Measurements from ENCODE around the gene ASPG.

ASPG gene

GRCh38 chr14:104091927-104092771 is 6.6 kb downstream of the ASPG start:
- in situ Hi-C loops (cut with HindIII; ENCODE audit: low pct_unique_long_range_greater_than_20kb, low sequenced_read_pairs) = no loop called here
- no peak for TF ChIP-seq JUND (IDR thresholded peaks at IDR 0.05; ENCODE audit: low read depth)

DNA sequence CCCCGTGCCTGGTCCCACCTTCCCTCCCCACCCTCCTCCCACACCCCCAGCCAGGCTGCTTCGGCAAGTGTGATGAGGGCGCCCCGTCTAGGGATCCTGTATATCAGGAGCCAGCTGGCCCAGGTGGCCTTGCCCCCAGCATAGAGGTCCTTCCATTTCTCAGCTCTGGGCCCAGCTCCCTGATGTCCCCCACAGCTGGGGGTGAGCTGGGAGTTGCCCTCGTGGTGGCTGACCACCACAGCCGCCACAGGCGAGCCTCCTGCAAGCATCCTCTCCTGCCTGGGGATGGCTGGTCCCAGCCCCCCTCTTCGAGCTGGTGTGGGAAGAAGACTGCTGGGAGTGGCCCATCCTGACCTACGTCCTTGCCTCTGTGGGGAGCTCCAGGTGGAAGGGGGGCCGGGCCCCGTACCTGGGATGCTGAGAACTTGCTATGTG is 7.4 kb downstream of the ASPG start:
- in situ Hi-C loops (cut with HindIII; ENCODE audit: low pct_unique_long_range_greater_than_20kb, low sequenced_read_pairs) = no loop called here
- no peak for DNase-seq (ENCODE audit: low read depth in 1 of 2, low spot score in 1 of 2)
- TF ChIP-seq JUND (IDR thresholded peaks at IDR 0.05; ENCODE audit: low read depth) = no peak

More at GRCh38 chr14:104091927-104092771, 6.6 kb downstream of the ASPG start:
- DNase-seq (ENCODE audit: low read depth in 1 of 2, low spot score in 1 of 2) = no peak

- in situ Hi-C loops (cut with HindIII; ENCODE audit: low pct_unique_long_range_greater_than_20kb, low sequenced_read_pairs) = no loop called here
- no peak for TF ChIP-seq JUND (IDR thresholded peaks at IDR 0.05; ENCODE audit: low read depth)
- peak; percentile 65 to 89 for DNase-seq (ENCODE audit: low read depth in 1 of 2, low spot score in 1 of 2)
These were observed 8.0 kb downstream of the ASPG start for GRCh38 chr14:104093366-104094055.

- no peak for TF ChIP-seq JUND (IDR thresholded peaks at IDR 0.05; ENCODE audit: low read depth)
- peak in 1 of 2 experiments; percentile 31 for DNase-seq (ENCODE audit: low read depth in 1 of 2, low spot score in 1 of 2)
- in situ Hi-C loops (cut with HindIII; ENCODE audit: low pct_unique_long_range_greater_than_20kb, low sequenced_read_pairs) = no loop called here
These were observed 8.7 kb downstream of the ASPG start for GRCh38 chr14:104094056-104094708.

DNA sequence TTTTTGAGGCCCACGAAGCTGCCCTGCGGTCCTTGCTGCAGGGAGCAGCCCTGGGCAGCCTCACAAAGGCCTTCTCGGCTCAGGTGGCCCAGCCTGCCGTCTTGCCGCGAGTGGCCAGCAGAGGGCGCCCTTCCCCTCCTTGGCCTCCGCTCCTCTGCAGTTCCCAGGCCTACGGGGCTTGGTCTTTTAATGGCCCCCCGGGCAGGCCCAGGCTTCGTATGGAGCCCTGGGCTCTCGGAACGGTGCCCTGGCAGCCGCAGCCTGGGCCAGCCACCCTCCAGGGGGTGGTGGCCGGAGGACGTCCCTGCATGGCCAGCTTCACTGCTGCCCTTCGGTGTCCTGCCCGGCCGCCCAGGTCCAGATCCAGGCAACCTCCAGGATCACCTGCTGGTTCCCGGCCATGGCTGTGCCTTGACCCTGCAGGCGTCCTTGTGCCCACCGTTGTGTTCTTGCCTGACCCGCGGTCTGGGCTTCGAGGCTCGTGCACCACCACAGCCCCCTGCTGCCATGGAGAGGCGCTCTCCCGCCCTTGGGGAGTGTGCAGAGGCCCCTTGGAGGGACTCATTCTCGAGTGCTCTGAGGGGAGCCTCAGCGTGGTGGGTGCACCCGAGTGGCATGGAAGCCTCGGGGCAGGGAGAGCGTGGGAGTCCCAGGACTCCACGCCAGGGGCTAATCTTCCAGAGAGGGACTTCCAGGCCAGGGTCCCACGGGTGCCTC is 9.4 kb downstream of the ASPG start:
- TF ChIP-seq JUND (IDR thresholded peaks at IDR 0.05; ENCODE audit: low read depth) = no peak
- DNase-seq (ENCODE audit: low read depth in 1 of 2, low spot score in 1 of 2) = peak; percentile 76 to 93
- in situ Hi-C loops (cut with HindIII; ENCODE audit: low pct_unique_long_range_greater_than_20kb, low sequenced_read_pairs) = no loop called here

GRCh38 chr14:104095426-104096310 is 10.2 kb downstream of the ASPG start:
- no peak for TF ChIP-seq JUND (IDR thresholded peaks at IDR 0.05; ENCODE audit: low read depth)
- no peak for DNase-seq (ENCODE audit: low read depth in 1 of 2, low spot score in 1 of 2)
- in situ Hi-C loops (cut with HindIII; ENCODE audit: low pct_unique_long_range_greater_than_20kb, low sequenced_read_pairs) = no loop called here

GRCh38 chr14:104096318-104096717 is 10.8 kb downstream of the ASPG start:
- no peak for TF ChIP-seq JUND (IDR thresholded peaks at IDR 0.05; ENCODE audit: low read depth)
- in situ Hi-C loops (cut with HindIII; ENCODE audit: low pct_unique_long_range_greater_than_20kb, low sequenced_read_pairs) = no loop called here
- DNase-seq (ENCODE audit: low read depth in 1 of 2, low spot score in 1 of 2) = no peak

DNA sequence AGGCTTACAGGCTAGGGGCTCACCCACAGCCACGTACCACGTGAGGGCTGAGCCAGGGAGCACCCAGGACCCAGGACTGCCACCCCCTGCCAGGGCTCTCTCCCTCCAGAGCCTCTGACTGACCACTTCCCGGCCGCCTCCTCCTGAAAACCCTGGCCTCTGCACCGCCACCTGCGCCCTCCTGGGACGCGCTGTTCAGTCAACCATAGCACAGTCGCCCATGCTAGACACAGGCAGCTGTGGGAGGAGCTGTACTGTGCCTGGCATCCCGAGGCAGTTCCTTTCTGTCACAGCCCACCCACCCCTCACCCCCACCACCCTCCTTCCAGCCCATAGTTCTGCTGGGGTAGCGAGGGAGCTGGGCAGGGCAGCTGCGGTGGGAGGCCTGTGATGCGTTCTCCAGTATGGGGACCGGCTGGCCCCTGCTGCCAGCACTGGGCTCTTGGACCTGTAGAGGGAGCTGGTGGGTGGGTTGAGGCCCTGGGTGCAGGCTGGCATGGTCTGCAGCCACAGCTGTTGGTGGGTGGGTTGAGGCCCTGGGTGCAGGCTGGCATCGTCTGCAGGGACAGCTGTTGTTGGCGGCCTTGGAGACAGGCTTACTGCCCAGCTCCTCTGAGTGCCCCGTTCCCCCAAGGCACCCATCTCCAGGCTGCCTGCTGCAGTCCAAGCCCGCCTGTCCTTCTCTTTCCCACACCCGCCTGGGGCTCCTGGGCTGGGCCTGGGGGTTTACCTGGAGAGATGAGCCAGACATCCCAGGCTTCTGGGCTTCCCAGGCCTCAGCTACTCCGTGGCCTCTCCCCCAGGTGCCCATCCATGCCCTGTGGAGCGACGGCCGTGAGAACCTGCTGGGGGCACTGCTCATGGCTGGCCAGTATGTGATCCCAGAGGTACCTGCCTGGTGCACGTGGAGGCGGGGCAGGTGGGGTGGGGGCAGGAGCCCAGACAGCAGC is 11.5 kb downstream of the ASPG start:
- in situ Hi-C loops (cut with HindIII; ENCODE audit: low pct_unique_long_range_greater_than_20kb, low sequenced_read_pairs) = no loop called here
- no peak for TF ChIP-seq JUND (IDR thresholded peaks at IDR 0.05; ENCODE audit: low read depth)
- DNase-seq (ENCODE audit: low read depth in 1 of 2, low spot score in 1 of 2) = no peak

- in situ Hi-C loops (cut with HindIII; ENCODE audit: low pct_unique_long_range_greater_than_20kb, low sequenced_read_pairs) = no loop called here
- no peak for TF ChIP-seq JUND (IDR thresholded peaks at IDR 0.05; ENCODE audit: low read depth)
- DNase-seq (ENCODE audit: low read depth in 1 of 2, low spot score in 1 of 2) = no peak
These were observed 13.0 kb downstream of the ASPG start for GRCh38 chr14:104098272-104099095.
